ENCODE results near the gene MT1E.
"Not testable (repeated sequence)": the region's sequence is repeated elsewhere in the genome, so short reads cannot be mapped to it uniquely, and the experiment has no call there.

Gene MT1E

GRCh38 chr16:56607109-56607618 lies 18.4 kb upstream of the MT1E start:
- peak; percentile 92 for DNase-seq (ENCODE audit: low spot score)

DNA sequence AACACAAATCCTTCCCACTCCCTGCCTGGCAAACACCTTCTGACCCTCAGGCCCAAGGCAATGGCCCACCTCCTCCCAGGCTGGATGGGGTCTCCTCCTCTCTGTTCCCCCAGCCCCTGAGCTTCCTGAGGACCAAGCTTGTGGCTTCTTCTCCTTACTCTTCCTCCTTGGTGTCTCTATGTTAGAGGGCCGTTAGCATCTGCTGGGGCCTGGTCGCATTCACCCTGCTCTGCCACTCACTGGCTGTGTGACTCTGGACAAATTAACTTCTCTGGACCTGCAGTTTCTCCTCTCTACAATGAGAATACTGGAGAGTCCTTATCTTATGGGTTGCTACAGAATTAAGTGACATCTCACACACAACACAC lies 17.9 kb upstream of the MT1E start:
- no peak for DNase-seq (ENCODE audit: low spot score)

GRCh38 chr16:56608043-56608875 lies 17.3 kb upstream of the MT1E start, which contains the start of gene MT2A:
MT2A (plus strand) TSS chr16:56608584; CDS start chr16:56608656, 72 bp downstream.
- DNase-seq (ENCODE audit: low spot score): peak; percentile 96

- no peak for DNase-seq (ENCODE audit: low spot score)
Measured at GRCh38 chr16:56608876-56609462, 16.6 kb upstream of the MT1E start.

- DNase-seq (ENCODE audit: low spot score): peak; percentile 60
Measured at GRCh38 chr16:56609463-56609921, 16.1 kb upstream of the MT1E start.

DNA sequence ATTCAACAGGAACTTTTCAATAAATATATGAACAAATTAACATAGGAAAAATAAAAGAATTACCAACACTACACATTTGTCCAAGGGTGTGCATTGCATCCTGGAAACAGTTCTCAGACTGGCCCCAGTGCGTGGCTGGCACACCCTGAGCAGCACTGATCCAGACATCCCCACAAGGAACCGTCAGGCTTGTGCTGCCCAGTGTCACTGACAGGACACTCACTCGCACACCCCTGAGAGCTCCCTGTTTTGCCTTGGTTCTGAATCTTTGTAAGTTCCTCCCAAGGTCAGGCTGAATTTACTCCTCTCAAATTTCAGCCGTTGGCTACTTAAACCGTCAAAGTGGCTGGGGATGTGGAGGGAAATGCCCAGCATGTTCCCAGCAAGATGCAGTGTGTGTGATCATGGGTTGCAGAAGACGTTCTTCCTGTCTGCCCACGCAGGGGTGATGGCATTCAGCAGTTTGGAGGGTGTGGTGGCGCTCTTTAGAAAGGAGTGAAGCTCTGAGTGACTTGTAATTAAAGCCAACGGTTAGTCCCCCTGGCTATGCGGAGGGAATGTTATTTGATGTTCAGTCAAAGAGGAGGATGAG lies 15.5 kb upstream of the MT1E start:
- peak; percentile 67 for DNase-seq (ENCODE audit: low spot score)

- DNase-seq (ENCODE audit: low spot score): no peak
Measured at GRCh38 chr16:56610609-56611111, 14.9 kb upstream of the MT1E start.

GRCh38 chr16:56611281-56611833 lies 14.2 kb upstream of the MT1E start:
- peak; percentile 33 for DNase-seq (ENCODE audit: low spot score)

GRCh38 chr16:56613706-56614105 lies 11.9 kb upstream of the MT1E start:
- no peak for DNase-seq (ENCODE audit: low spot score)

DNA sequence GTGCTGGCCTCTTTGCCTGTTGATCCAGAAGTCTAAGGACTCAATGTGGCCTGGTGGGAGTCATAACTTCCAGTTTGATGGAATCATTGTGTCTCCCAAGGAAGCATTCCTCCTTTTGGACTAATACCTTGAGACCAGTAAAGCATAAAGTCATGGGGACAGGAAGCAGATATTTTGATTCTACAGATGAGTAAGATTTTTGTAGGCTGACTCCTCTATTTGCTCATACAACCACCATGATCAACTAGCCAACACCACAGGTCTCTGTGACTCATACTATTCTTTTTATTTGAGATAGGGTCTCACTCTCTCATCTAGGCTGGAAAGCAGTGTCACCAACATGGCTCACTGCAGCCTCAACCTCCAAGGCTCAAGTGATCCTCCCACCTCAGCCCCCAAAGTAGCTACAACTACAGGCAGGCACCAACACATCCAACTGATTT lies 11.0 kb upstream of the MT1E start:
- DNase-seq (ENCODE audit: low spot score): peak; percentile 39

DNA sequence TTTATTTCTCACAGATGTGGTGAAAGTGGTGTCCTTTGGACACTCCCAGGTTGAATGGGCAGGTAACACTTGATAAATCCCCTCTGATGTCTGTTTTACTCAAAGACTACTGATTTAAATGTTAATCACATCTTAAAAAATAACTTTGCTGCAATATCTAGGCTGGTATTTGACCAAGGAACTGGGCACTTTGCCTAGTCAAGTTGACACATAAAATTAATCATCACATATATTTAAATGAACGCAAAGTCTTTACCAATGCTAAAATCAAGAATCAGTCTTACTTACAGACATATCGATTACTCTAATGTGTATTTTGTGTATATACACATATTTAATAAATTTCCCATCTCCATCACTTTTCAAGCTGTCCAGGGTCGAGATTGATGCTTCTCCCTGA lies 10.2 kb upstream of the MT1E start:
- DNase-seq (ENCODE audit: low spot score): no peak

GRCh38 chr16:56616608-56617211 lies 8.9 kb upstream of the MT1E start:
- no peak for DNase-seq (ENCODE audit: low spot score)

DNA sequence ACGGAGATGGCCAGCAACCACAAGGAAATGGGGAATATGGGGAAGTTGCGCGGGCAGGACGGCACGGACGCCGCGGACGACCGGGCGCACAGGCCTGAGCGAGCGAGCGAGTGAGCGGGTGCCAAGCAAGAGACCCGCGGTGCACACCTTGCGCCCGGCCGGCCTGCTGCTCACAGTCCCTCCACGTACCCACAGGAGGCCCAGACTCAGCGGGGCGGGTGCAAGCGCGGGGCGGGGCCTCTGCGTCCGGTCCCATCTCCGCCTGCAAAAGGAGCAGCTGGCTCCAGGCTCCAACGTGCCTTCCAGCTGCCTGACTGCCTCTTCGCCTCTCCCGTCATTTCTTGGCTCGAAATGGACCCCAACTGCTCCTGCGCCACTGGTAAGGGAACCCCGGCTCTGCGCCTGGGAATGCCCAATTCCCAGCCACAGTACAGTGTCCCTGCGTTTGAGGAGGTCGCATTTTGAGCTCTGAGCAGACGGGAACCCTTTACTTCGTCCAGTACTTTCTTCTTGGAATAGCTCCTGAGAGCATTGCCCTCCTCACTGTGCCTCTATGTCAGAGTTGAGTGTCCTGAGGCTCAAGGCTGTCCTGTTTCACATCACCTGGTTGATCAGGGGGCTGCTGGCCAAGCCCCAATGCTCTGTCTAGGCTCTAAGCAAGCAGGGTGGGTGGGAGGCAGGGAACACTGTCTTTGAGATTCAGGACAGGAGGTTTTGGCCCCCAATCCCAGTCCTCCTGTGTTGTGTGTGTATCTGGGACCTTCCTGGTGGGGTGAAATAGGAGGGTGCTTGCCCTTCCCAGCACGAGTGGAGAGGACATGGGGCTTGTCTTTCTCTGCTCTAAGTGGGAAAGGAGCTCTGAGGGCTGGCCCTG lies 8.1 kb upstream of the MT1E start:
- peak; percentile 86 for DNase-seq (ENCODE audit: low spot score)

DNA sequence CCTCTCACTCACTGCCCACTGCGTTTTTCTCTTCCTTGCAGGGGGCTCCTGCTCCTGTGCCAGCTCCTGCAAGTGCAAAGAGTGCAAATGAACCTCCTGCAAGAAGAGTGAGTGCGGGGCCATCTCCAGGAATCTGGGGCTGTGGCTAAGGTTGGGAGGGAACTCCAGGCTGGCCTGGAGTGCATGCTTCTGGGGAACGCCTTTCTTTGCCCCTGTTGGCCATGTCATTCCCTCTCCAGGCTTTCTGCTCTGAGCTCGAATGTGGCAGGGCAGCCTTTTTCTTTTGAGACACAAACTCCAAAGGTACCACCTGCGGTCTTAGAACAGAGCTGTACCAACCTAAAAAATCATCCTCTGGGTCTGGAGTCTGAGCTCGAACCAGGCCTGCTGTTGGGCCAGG lies 7.4 kb upstream of the MT1E start:
- DNase-seq (ENCODE audit: low spot score): no peak

- DNase-seq (ENCODE audit: low spot score): no peak
Measured at GRCh38 chr16:56620339-56620897, 5.2 kb upstream of the MT1E start.

DNA sequence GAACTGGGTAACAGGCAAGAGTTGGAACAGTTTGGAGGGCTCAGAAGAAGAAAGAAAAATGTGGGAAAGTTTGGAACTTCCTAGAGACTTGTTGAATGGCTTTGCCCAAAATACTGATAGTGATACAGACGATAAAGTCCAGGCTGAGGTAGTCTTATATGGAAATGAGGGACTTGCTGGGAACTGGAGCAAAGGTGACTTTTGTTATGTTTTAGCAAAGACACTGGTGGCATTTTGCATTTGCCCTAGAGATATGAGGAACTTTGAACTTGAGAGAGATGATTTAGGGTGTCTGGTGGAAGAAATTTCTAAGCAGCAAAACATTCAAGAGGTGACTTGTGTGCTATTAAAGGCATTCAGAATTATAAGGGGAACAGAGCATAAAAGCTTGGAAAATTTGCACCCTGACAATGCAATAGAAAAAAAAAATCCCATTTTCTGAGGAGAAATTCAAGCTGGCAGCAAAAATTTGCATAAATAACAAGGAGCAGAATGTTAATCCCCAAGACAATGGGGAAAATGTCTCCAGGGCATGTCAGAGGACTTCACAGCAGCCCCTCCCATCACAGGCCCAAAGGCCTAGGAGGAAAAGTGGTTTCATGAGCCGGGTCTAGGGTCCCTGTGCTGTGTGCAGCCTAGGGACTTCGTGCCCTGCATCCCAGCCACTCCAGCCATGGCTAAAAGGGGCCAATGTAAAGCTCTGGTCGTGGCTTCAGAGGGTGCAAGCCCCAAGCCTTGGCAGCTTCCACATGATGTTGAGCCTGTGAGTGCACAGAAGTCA lies 3.7 kb upstream of the MT1E start:
- not testable (repeated sequence) for DNase-seq (ENCODE audit: low spot score)

GRCh38 chr16:56623184-56623583 lies 2.4 kb upstream of the MT1E start:
- DNase-seq (ENCODE audit: low spot score): not testable (repeated sequence)

DNA sequence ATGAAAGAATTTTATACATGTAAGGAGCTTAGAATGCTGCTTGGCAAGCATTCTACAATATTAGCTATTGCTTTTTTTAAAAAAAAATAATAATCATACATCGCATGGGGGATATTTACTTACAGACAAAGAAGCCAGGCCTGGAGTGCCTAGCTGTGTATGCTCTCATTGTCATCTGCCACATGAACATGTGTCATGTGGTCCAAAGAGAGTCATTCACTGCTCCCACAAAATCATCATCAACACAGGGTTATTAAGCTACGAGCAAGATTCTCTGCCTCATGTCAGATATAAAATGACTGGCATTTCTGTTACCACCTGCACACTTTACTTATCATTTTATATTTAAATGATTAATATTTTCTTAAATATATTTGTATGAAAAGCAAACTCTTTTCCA lies 1.9 kb upstream of the MT1E start:
- no peak for DNase-seq (ENCODE audit: low spot score)

DNA sequence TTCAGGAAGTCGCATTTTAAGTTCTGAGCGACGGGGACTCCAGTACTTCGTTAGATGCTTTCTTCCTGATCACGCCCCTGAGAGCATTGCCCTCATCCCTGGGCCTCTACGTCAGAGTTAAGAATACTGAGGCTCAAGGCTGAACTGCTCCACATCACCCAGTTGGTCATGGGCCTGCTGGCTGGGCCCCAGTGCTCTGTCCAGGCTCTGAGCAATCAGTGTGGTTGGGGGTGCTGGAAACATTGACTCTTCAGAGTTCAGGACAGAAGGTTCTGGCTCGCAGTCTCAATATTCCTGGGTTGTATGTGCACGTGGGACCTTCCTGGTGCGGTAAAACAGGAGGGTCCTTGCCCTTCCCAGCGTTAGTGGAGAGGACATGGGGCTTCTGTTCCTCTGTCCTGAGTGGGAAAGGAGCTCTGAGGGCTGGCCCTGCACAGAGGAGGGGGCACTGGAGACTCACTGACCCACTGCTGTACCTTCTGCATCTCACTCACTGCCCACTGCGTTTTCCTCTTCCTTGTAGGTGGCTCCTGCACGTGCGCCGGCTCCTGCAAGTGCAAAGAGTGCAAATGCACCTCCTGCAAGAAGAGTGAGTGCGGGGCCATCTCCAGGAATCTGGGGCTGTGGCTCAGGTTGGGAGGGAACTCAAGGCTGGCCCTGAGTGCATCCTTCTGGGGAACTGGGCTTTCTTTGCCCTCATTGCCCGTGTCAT lies 518 bp downstream of the MT1E start:
- DNase-seq (ENCODE audit: low spot score): peak; percentile 73
